Thymus (tissue), 11 donors: Measurements from ENCODE around the gene TPPP2. TPM values are rescaled to one million over a fixed set of nuclear protein-coding genes. Genes with fewer than 3 reads are reported as not detected.

Source experiments
- DNase-seq, 9 donors: peaks; one replicate each; pipeline ENCODE4 v3.0.0-alpha.2; 2013; ENCODE audit warnings: low spot score in 9 of 9, low read depth in 6 of 9, missing footprints in 1 of 9
- H3K27ac ChIP-seq, 2 donors: one replicate each; pipeline ENCODE4 v1.5.1; 2013; ENCODE audit warnings: control low read depth in 1 of 2, low read depth in 1 of 2, low read length in 1 of 2, mild to moderate bottlenecking in 1 of 2, moderate library complexity in 1 of 2
- H3K27me3 ChIP-seq, 2 donors: one replicate each; pipeline ENCODE4 v1.5.1; 2013; ENCODE audit warnings: low read length in 1 of 2; ENCODE audit not compliant: control insufficient read depth in 2 of 2, insufficient read depth in 1 of 2
- H3K36me3 ChIP-seq, 2 donors: one replicate each; pipeline ENCODE4 v1.5.1; 2013; ENCODE audit warnings: low read length in 1 of 2, mild to moderate bottlenecking in 1 of 2, moderate library complexity in 1 of 2; ENCODE audit not compliant: control insufficient read depth in 2 of 2, insufficient read depth in 2 of 2
- H3K4me1 ChIP-seq, 2 donors: one replicate each; pipeline ENCODE4 v1.5.1; 2013; ENCODE audit warnings: low read length in 2 of 2; ENCODE audit not compliant: control insufficient read depth in 2 of 2, insufficient read depth in 2 of 2
- H3K4me3 ChIP-seq, 2 donors: one replicate each; pipeline ENCODE4 v1.5.1; 2013; ENCODE audit warnings: low read length in 2 of 2, control low read depth in 1 of 2, mild to moderate bottlenecking in 1 of 2
- H3K9me3 ChIP-seq, 2 donors: one replicate each; pipeline ENCODE4 v1.5.1; 2013; ENCODE audit warnings: low read length in 1 of 2, mild to moderate bottlenecking in 1 of 2; ENCODE audit not compliant: control insufficient read depth in 2 of 2, insufficient read depth in 1 of 2
- WGBS: extraction: QIAGEN DNeasy Blood & Tissue Kit; methylation state at CpG from one replicate; pipeline ENCODE4 v1.1.7; 2013; 5-methylcytosine and 5-hydroxymethylcytosine counted together
- polyA plus RNA-seq: library from polyadenylated mRNA; stranded (reverse); fragments of 200-250 nt; gene quantifications from one replicate; pipeline ENCODE4 v1.2.3, GENCODE V29; 2013
- total RNA-seq: library from RNA; stranded (reverse); fragments of 120-200 nt; gene quantifications from one replicate; pipeline ENCODE4 v1.2.4, GENCODE V29; 2013
- donor health status: healthy.

TPPP2 gene
- total and polyA plus RNA-seq, 2 donors: 0.30 TPM; not detected in 1

- Histone ChIP-seq H3K4me1 (no peaks in the 10 kb centered on the region), H3K27ac (no peak overlapping the region), H3K4me3 (no peak overlapping the region), H3K9me3 (no peaks in the 10 kb centered on the region), H3K36me3 (no peaks in the 10 kb centered on the region), H3K27me3 (peaks cover 2 to 4% of the 10 kb centered on the region in 2 donors)
- DNase-seq: no peak
- 91% methylated on average over 5 of the region's 5 CpGs for WGBS
Measured at GRCh38 chr14:21032326-21033132, 2.5 kb downstream of the TPPP2 start.

DNA sequence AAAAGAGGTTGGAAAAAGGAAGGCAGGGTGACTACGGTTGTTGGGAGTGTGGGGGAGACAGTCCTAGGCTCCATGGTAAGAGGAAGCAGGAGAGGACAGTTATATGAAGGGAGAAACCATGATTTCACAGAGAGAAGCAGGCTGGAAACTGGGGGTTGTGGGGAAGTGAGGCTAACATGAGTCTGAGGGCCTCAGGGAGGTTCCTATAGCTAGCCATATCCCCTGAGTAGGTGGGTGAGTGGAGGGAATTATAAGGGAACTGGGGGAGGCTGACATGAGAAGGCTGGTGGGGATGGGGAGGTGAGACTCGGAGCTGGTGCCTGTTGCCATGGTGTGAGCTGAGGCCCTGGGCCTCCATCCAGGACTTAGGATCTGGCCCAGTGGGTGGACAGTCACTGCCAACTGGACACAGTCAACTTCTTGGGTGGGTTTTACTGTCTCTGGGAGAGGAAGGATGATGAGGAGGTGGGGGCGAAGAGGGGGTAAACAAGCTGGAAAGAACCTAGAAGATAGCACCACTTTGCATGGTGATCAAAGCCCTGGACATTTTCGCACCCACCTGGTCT lies 3.2 kb downstream of the TPPP2 start:
- Histone ChIP-seq H3K9me3 (no peaks in the 10 kb centered on the region), H3K4me3 (no peak overlapping the region), H3K27ac (no peak overlapping the region), H3K27me3 (peaks cover 2 to 4% of the 10 kb centered on the region in 2 donors), H3K36me3 (no peaks in the 10 kb centered on the region), H3K4me1 (no peaks in the 10 kb centered on the region)
- 94% methylated on average over 4 of the region's 4 CpGs for WGBS
- DNase-seq: no peak

DNA sequence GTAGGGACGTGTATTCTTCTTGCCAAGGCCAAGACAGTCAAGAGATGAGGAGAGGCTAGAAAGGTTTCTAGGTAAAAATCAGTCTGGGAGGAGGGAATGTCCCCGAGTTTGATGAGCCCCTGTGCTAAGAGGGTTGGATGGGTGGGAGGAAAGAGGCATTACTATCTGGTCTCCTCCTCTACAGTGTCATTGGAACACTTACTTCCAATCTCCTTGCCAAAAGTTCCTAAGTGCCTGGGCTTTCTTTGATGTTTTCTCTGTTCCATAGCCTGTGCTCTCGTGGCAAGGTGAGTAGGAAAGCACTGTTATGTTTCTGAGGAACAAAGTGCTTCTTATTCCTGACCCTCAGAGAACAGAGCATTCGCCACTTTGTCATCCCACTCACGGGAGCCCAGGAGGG lies 4.7 kb downstream of the TPPP2 start, which contains the start of gene RNASE13:
RNASE13 (minus strand) TSS at position 101 of the 400 bp plus-strand sequence. CDS start 519 bp downstream, outside the sequence.
- H3K27me3 ChIP-seq: peaks cover 2 to 4% of the 10 kb centered on the region in 2 donors
- H3K4me1 ChIP-seq: no peaks in the 10 kb centered on the region
- DNase-seq: no peak
- 91% methylated on average over 5 of the region's 5 CpGs for WGBS
- H3K36me3 ChIP-seq: no peaks in the 10 kb centered on the region
- no peak within 1 kb of the TSS for H3K4me3 ChIP-seq
- H3K9me3 ChIP-seq: no peaks in the 10 kb centered on the region
- H3K27ac ChIP-seq: no peak within 1 kb of the TSS

DNA sequence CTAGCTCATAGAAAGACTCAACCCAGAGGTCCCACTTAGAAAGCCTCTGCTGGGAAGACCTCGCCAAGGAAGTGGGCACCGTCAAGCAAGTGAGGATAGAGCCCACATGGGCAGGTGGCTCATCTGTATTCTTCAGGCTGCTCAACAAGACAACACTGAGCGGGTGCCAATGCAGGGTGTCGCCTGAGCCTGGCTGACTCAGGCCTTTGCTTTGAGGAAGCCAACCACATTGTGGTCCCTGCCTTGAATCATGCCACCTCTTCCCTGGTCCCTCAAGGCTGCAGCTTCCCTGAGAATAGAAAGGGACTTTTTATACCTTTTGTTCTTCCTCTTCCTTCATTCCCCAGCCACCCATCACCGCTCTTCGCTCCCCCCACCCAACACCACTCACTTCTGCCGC lies 6.7 kb downstream of the TPPP2 start:
- Histone ChIP-seq H3K4me1 (peaks cover 0 to 2% of the 10 kb centered on the region in 2 donors), H3K9me3 (no peaks in the 10 kb centered on the region), H3K27me3 (peaks cover 0 to 4% of the 10 kb centered on the region in 2 donors), H3K27ac (no peak overlapping the region), H3K4me3 (no peak overlapping the region), H3K36me3 (no peaks in the 10 kb centered on the region)
- 87% methylated on average over 7 of the region's 7 CpGs for whole genome bisulfite sequencing
- no peak for DNase-seq

GRCh38 chr14:21037156-21037555 lies 7.1 kb downstream of the TPPP2 start:
- Histone ChIP-seq H3K4me3 (no peak overlapping the region), H3K27me3 (peaks cover 0 to 3% of the 10 kb centered on the region in 2 donors), H3K4me1 (peaks cover 0 to 2% of the 10 kb centered on the region in 2 donors), H3K36me3 (no peaks in the 10 kb centered on the region), H3K9me3 (no peaks in the 10 kb centered on the region), H3K27ac (no peak overlapping the region)
- DNase-seq: no peak
- WGBS: 95% methylated on average over 3 of the region's 3 CpGs

DNA sequence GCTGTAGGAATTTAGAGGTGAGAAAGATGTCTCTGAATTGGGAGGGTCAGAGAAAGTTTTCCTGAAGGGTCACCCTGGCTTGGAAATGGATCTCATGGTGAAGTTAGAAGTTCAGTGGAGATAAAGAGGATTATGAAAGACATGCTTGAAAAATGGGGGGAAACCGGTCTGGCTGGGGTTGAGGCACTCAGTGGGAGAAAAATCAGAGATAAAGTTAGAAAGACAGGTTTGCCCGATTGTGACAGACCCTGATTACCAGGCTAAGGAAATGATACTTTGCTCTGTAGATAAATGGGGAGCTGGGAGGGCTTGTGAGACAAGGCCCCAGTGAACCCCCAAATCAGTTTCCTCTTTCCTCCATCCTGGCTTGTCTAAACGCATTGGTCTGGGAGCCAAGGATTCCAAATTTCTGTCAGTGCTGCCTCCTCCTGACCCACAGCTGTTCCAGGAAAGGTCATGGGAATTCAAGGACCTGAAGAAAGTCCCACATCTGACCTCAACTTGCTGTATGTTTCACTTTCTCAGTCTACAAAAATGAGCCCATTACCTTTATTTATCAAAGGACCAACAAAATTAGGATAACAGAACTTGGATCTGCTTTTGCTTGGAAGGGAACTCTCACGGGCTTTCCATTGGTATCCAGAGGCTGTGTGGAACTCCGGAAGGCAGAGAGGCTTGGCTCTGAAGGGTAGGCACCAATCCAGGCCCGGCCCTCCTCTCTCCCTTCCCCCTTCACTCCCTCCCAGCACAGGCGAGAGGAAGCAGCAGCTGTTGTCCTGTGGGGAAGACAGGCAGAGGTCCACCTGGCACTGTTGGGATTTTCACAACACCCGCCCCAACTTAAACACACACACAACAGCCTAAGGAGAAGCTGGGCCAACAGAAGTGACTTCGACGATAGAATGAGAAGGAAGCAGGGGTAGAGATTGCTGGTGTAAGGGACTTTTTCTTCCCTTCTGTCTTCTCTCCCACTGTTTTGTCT lies 8.7 kb downstream of the TPPP2 start:
- no peak for DNase-seq
- H3K9me3 ChIP-seq: no peaks in the 10 kb centered on the region
- 90% methylated on average over 10 of the region's 10 CpGs for WGBS
- H3K4me1 ChIP-seq: peaks cover 0 to 2% of the 10 kb centered on the region in 2 donors
- no peaks in the 10 kb centered on the region for H3K36me3 ChIP-seq
- H3K27ac ChIP-seq: peak overlapping the region in 1 of 2 donors; percentile 2
- H3K27me3 ChIP-seq: peaks cover 0 to 5% of the 10 kb centered on the region in 2 donors
- H3K4me3 ChIP-seq: no peak overlapping the region

DNA sequence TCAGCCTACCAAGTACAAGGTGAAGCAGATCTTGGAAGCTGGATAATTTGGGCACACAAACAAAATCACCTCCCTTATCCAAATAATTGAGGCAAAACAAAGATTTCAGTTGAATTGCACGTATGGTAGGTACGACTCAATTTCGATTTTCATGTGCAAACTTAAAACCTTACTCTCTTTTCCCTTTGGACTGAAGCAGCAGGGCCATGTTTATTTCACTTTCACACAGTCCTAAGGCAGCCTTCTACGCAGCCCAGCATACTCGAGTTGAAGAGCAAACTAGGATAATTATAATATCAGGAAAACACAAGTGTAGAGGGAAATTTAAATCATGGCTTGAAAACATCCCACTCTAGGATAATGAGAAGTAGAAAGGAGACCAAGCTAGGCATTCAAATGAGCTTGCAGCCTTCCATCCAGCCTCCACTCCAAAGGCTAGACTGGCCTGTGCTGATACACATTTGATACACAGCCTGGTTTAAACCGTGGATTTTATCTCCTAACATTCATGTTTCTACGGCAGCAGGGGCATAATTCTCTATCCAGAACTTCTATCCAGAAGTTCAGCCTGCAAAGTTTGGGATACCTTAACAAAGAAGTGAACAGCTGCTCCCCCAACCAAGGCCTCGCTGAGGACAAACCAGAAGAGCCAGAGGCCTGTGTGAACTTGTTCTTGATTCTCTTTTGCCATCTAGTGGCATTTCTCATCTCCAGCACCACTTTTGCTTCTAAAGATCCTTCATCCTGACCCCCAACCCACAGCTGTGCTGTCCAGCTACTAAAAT lies 9.8 kb downstream of the TPPP2 start:
- H3K36me3 ChIP-seq: no peaks in the 10 kb centered on the region
- H3K27me3 ChIP-seq: peaks cover 0 to 5% of the 10 kb centered on the region in 2 donors
- H3K4me1 ChIP-seq: peaks cover 0 to 6% of the 10 kb centered on the region in 2 donors
- H3K4me3 ChIP-seq: no peak overlapping the region
- peak in 8 of 9 donors; percentile 23 to 65 (median 26) for DNase-seq
- H3K9me3 ChIP-seq: no peaks in the 10 kb centered on the region
- 78% methylated on average over 8 of the region's 8 CpGs for WGBS
- H3K27ac ChIP-seq: no peak overlapping the region

- Histone ChIP-seq H3K27ac (no peak overlapping the region), H3K9me3 (no peaks in the 10 kb centered on the region), H3K36me3 (no peaks in the 10 kb centered on the region), H3K27me3 (peaks cover 0 to 5% of the 10 kb centered on the region in 2 donors), H3K4me1 (peaks cover 0 to 6% of the 10 kb centered on the region in 2 donors), H3K4me3 (no peak overlapping the region)
- no peak for DNase-seq
- WGBS: 93% methylated on average over 8 of the region's 8 CpGs
Measured at GRCh38 chr14:21040370-21040925, 10.4 kb downstream of the TPPP2 start.
